GM12873 (cell line): ENCODE results near the gene TBX4.

Source experiments
- CTCF ChIP-seq: IDR thresholded peaks from 2 replicates; pipeline ENCODE4 v1.5.1; 2012; ENCODE audit warnings: low read depth, mild to moderate bottlenecking, moderate library complexity, low read length, control low read depth; ENCODE audit not compliant: insufficient read depth; ENCODE audit errors: missing control alignments

Gene TBX4

DNA sequence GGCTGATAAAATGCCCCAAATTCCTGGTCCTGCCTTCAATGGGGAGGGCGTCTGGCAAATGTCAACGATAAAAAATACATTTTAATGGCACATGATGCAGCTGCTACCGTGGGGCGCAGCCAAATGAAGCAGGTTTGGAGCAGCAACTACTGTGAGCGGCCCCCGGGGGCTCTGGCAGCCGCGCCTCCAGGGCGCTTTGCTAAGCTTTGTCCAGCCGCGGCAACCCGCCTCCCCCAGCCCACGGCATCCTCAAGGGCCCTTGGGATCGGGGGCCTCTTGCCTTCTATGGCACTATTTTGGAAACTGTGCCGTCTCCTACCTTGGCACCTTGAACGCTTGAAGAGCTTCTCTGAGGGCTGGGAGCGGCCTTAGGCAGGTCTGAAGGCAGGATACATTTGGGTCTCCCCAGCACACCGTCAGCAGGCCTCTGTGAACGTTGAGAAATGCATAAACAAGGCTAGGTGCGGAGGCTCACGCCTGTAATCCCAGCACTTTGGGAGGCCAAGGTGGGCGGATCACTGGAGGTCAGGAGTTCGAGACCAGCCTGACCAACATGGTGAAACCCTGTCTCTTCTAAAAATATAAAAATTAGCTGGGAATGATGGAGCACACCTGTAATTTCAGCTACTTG is 25.1 kb downstream of the TBX4 start:
- TF ChIP-seq CTCF: no peak

DNA sequence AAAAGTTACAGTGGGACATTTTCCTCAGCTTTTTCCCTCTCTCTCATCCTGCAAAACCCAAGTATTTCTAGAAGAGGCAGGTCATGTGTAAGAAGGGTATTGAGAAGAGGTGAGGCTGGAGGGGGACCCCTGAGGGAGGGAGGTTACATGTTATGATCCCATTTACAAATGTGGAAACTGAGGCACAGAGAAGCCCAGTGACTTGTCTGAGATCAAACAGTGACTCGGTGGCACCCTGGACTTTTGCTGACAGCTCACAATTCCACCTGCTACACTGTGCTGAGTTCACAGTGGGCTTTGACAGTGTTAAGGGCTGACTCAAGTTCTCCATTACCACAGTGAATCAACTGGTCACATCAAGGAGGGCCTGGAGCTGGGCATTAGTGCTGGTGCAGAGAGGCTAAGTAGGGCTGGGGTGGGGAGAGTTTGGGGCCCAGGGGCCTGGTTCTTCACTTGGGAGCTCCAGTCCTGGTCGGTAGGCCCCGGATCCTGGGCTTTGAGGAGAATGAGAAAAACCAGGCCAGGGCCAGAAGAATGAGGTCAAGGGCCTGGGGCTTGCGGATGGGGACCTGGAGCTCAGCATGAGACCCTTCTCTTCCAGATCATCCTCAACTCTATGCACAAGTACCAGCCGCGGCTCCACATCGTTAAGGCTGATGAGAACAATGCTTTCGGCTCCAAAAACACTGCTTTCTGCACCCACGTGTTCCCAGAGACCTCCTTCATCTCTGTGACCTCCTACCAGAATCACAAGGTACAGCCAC is 26.0 kb downstream of the TBX4 start:
- TF ChIP-seq CTCF: no peak

- no peak for TF ChIP-seq CTCF
Measured at GRCh38 chr17:61478790-61479492, 26.7 kb downstream of the TBX4 start.

- no peak for TF ChIP-seq CTCF
Measured at GRCh38 chr17:61479493-61480413, 27.5 kb downstream of the TBX4 start.

- TF ChIP-seq CTCF: no peak
Measured at GRCh38 chr17:61480414-61480807, 28.2 kb downstream of the TBX4 start.

DNA sequence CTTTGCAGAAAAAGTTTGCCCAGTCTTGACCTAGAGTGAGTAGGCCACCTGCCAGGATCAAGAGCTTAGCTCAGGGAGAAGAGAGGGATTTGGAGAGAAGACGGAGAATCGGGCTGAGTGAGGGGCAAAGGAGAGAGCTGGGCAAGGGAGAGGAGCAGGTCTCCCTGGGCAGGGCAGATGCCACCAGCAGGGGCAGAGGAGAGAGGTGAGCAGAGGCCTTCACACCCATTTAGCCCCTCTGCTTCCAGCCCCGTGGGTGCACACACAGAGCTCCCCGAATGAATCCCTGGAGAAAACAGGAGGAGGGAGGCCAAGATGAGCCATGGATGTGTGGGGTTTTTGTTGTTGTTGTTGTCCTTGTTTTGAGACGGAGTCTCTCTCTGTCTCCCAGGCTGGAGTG is 29.2 kb downstream of the TBX4 start:
- no peak for TF ChIP-seq CTCF

DNA sequence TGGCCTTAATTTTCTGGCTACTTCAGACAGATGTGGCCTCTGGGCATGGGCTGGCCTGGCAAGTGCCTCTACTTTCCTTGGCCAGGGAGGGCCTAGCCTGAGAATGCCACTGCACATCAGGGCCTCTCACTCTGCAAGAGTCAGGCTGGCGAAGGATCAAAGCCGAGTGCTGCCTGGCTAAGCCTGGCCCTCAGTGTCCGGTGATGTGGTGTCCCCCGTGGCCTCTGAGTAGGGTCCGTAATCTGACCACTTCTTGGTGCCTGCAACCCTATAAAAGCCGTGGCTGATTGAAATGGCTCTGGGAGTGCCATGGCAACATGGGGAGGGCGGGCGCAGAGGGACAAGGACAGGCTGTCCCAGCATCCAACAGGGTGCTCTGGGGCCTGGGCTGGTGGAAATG is 30.2 kb downstream of the TBX4 start:
- TF ChIP-seq CTCF: no peak
